ENCODE measurements around the gene NCKAP1.
A peak's percentile ranks its signal among the peaks of the same experiment; 100 is the strongest.
"Not testable (repeated sequence)": the region's sequence is repeated elsewhere in the genome, so short reads cannot be mapped to it uniquely, and the experiment has no call there.

The NCKAP1 gene

GRCh38 chr2:183035954-183036669 lies 2.1 kb downstream of the NCKAP1 start:
- DNase-seq: no peak

- no peak for DNase-seq
These were observed 2.8 kb downstream of the NCKAP1 start for GRCh38 chr2:183035298-183035953.

- DNase-seq: no peak
These were observed 3.5 kb downstream of the NCKAP1 start for GRCh38 chr2:183034806-183035205.

- DNase-seq: no peak
These were observed 4.3 kb downstream of the NCKAP1 start for GRCh38 chr2:183033951-183034350.

GRCh38 chr2:183031911-183032794 lies 6.1 kb downstream of the NCKAP1 start:
- no peak for DNase-seq

- no peak for DNase-seq
These were observed 9.0 kb downstream of the NCKAP1 start for GRCh38 chr2:183029219-183029618.

GRCh38 chr2:183028108-183028507 lies 10.1 kb downstream of the NCKAP1 start:
- DNase-seq: no peak

- no peak for DNase-seq
These were observed 10.8 kb downstream of the NCKAP1 start for GRCh38 chr2:183027443-183027842.

GRCh38 chr2:183026424-183026823 lies 11.8 kb downstream of the NCKAP1 start:
- no peak for DNase-seq

- no peak for DNase-seq
These were observed 12.3 kb downstream of the NCKAP1 start for GRCh38 chr2:183025993-183026392.

- DNase-seq: no peak
These were observed 13.7 kb downstream of the NCKAP1 start for GRCh38 chr2:183024339-183025095.

- no peak for DNase-seq
These were observed 15.5 kb downstream of the NCKAP1 start for GRCh38 chr2:183022711-183023110.

GRCh38 chr2:183021613-183022012 lies 16.6 kb downstream of the NCKAP1 start:
- no peak for DNase-seq

- no peak for DNase-seq
These were observed 18.4 kb downstream of the NCKAP1 start for GRCh38 chr2:183019718-183020442.

- not testable (repeated sequence) for DNase-seq
These were observed 20.4 kb downstream of the NCKAP1 start for GRCh38 chr2:183017845-183018244.

GRCh38 chr2:183014005-183014404 lies 24.3 kb downstream of the NCKAP1 start:
- no peak for DNase-seq

GRCh38 chr2:183011743-183012142 lies 26.5 kb downstream of the NCKAP1 start:
- DNase-seq: no peak

GRCh38 chr2:183010112-183010511 lies 28.1 kb downstream of the NCKAP1 start:
- DNase-seq: peak; percentile 47

GRCh38 chr2:183009249-183009899 lies 28.9 kb downstream of the NCKAP1 start:
- DNase-seq: no peak

- no peak for DNase-seq
These were observed 36.3 kb downstream of the NCKAP1 start for GRCh38 chr2:183001948-183002347.

- no peak for DNase-seq
These were observed 37.4 kb downstream of the NCKAP1 start for GRCh38 chr2:183000846-183001245.
